T-helper 1 cell treated with Interleukin-12 subunit alpha and Interleukin-12 subunit beta and Interleukin-4 antibody, amounts not matched to agents 30 ng/mL and 1 ng/mL, for 36 hours (primary cell): Measurements from ENCODE around the gene PAK4. TPM values are rescaled to one million over a fixed set of nuclear protein-coding genes. Genes with fewer than 3 reads are reported as not detected.

Source experiments
- intact Hi-C: fragments of 100-400 bp; cut with micrococcal nuclease; formaldehyde crosslinking; loops from one replicate; pipeline ENCODE4 v1.15.1; 2024
- total RNA-seq: library from RNA; stranded (reverse); gene quantifications from 2 replicates; pipeline ENCODE4 v1.2.3, GENCODE V29; 2022

PAK4 gene
- total RNA-seq, 1 donor from 2014 or later, result 17.4 TPM

- intact Hi-C loops, result no loop called here
These were observed 37.0 kb downstream of the PAK4 start for GRCh38 chr19:39162441-39163043.

- intact Hi-C loops, result no loop called here
These were observed 38.0 kb downstream of the PAK4 start for GRCh38 chr19:39163621-39164020.

GRCh38 chr19:39164289-39164688 is 38.7 kb downstream of the PAK4 start:
- intact Hi-C loops, result no loop called here

- intact Hi-C loops, result no loop called here
These were observed 40.3 kb downstream of the PAK4 start for GRCh38 chr19:39165857-39166256.

GRCh38 chr19:39166571-39167391 is 41.2 kb downstream of the PAK4 start:
- intact Hi-C loops, result no loop called here

GRCh38 chr19:39167461-39168257 is 42.1 kb downstream of the PAK4 start:
- intact Hi-C loops, result no loop called here

- intact Hi-C loops, result no loop called here
These were observed 42.9 kb downstream of the PAK4 start for GRCh38 chr19:39168258-39169142.

GRCh38 chr19:39169143-39169810 is 43.7 kb downstream of the PAK4 start:
- intact Hi-C loops, result no loop called here

- intact Hi-C loops, result no loop called here
These were observed 45.0 kb downstream of the PAK4 start for GRCh38 chr19:39170386-39171231.

GRCh38 chr19:39171479-39172465 is 46.2 kb downstream of the PAK4 start:
- intact Hi-C loops, result no loop called here

- intact Hi-C loops, result no loop called here
These were observed 47.3 kb downstream of the PAK4 start for GRCh38 chr19:39172700-39173501.

- intact Hi-C loops, result no loop called here
These were observed 48.0 kb downstream of the PAK4 start for GRCh38 chr19:39173502-39173991.

GRCh38 chr19:39174142-39174541 is 48.6 kb downstream of the PAK4 start:
- intact Hi-C loops, result no loop called here

- intact Hi-C loops, result no loop called here
These were observed 49.3 kb downstream of the PAK4 start for GRCh38 chr19:39174558-39175544.

GRCh38 chr19:39175564-39175963 is 50.0 kb downstream of the PAK4 start:
- intact Hi-C loops, result no loop called here

- intact Hi-C loops, result no loop called here
These were observed 51.6 kb downstream of the PAK4 start for GRCh38 chr19:39177110-39177699.
